Kidney capillary endothelial cell (primary cell): Measurements from ENCODE around the gene UMOD.

Source experiments
- DNase-seq: peaks from one replicate; pipeline ENCODE4 v3.0.0-alpha.2; 2018; ENCODE audit warnings: low spot score

The UMOD gene

GRCh38 chr16:20352615-20353014 lies at the start of gene UMOD:
UMOD (minus strand) TSS chr16:20352715; CDS start chr16:20350737, 1,978 bp downstream.
- no peak for DNase-seq

- DNase-seq, result no peak
Measured at GRCh38 chr16:20401475-20402016, 49.0 kb upstream of the UMOD start.

- DNase-seq, result no peak
Measured at GRCh38 chr16:20401066-20401465, 48.6 kb upstream of the UMOD start.

GRCh38 chr16:20399185-20399584 lies 46.7 kb upstream of the UMOD start:
- DNase-seq, result no peak

- DNase-seq, result no peak
Measured at GRCh38 chr16:20398603-20399002, 46.1 kb upstream of the UMOD start.

- no peak for DNase-seq
Measured at GRCh38 chr16:20397468-20398074, 45.1 kb upstream of the UMOD start.

- no peak for DNase-seq
Measured at GRCh38 chr16:20396846-20397467, 44.4 kb upstream of the UMOD start.

GRCh38 chr16:20395946-20396345 lies 43.4 kb upstream of the UMOD start:
- no peak for DNase-seq

- DNase-seq, result no peak
Measured at GRCh38 chr16:20393801-20394577, 41.5 kb upstream of the UMOD start.

- no peak for DNase-seq
Measured at GRCh38 chr16:20391045-20391444, 38.5 kb upstream of the UMOD start.

- DNase-seq, result no peak
Measured at GRCh38 chr16:20388854-20389253, 36.3 kb upstream of the UMOD start.

GRCh38 chr16:20387978-20388377 lies 35.5 kb upstream of the UMOD start:
- no peak for DNase-seq

- peak; percentile 55 for DNase-seq
Measured at GRCh38 chr16:20385844-20386832, 33.6 kb upstream of the UMOD start.

- peak; percentile 74 for DNase-seq
Measured at GRCh38 chr16:20383106-20384029, 30.9 kb upstream of the UMOD start.

GRCh38 chr16:20382202-20382948 lies 29.9 kb upstream of the UMOD start:
- DNase-seq, result no peak

- no peak for DNase-seq
Measured at GRCh38 chr16:20380782-20381181, 28.3 kb upstream of the UMOD start.

GRCh38 chr16:20377181-20377580 lies 24.7 kb upstream of the UMOD start:
- no peak for DNase-seq

GRCh38 chr16:20372701-20373100 lies 20.2 kb upstream of the UMOD start:
- peak; percentile 74 for DNase-seq

- no peak for DNase-seq
Measured at GRCh38 chr16:20369452-20370054, 17.0 kb upstream of the UMOD start.
